Body of pancreas (tissue), 4 donors: ENCODE measurements around the gene BMP6. TPM values are rescaled to one million over a fixed set of nuclear protein-coding genes. Genes with fewer than 3 reads are reported as not detected.

Experiments
- ATAC-seq: fragments of 150-250 bp; one replicate; pipeline ENCODE4 v1.9.1; 2016
- DNase-seq, 4 donors: peaks; one replicate each; pipeline ENCODE4 v3.0.0-alpha.2; 2019
- H3K27ac ChIP-seq, 4 donors: fragments of 200-600 bp; sonication (generic); 1 replicate in 3 of 4; 2 replicates in 1 of 4; pipeline versions ENCODE4 v1.5.1 to v1.6.1; 2016 to 2019; ENCODE audit warnings: mild to moderate bottlenecking in 1 of 4, mixed read lengths in 1 of 4, moderate library complexity in 1 of 4
- H3K27me3 ChIP-seq, 2 donors: fragments of 200-600 bp; sonication (generic); one replicate each; pipeline ENCODE4 v1.6.0; 2016; ENCODE audit warnings: mild to moderate bottlenecking in 1 of 2
- H3K36me3 ChIP-seq, 2 donors: fragments of 200-600 bp; sonication (generic); replicated peaks in 1 of 2; 2 replicates each; pipeline ENCODE4 v1.5.1; 2016; ENCODE audit warnings: low read depth in 2 of 2; ENCODE audit not compliant: insufficient read depth in 1 of 2
- H3K4me1 ChIP-seq: fragments of 200-600 bp; sonication (generic); one replicate; pipeline ENCODE4 v1.6.0; 2016
- H3K4me3 ChIP-seq, 2 donors: fragments of 200-600 bp; sonication (generic); 1 replicate in 1 of 2; 2 replicates in 1 of 2; pipeline ENCODE4 v1.5.1; 2016 to 2019
- H3K9me3 ChIP-seq, 3 donors: fragments of 200-600 bp; sonication (generic); 1 replicate in 2 of 3; 2 replicates in 1 of 3; pipeline ENCODE4 v1.5.1; 2016
- CTCF ChIP-seq, 7 experiments: fragments of 450-650 bp in 4 of 7; fragments of 200-600 bp in 3 of 7; sonication (generic) in 3 of 7; IDR thresholded peaks; one replicate each; pipeline ENCODE4 v1.5.1; 2016 to 2019; ENCODE audit warnings: antibody characterized with exemption in 7 of 7
- POLR2A ChIP-seq, 3 donors: fragments of 450-650 bp; IDR thresholded peaks; one replicate each; pipeline ENCODE4 v1.6.1; 2016; ENCODE audit warnings: antibody characterized with exemption in 3 of 3, mild to moderate bottlenecking in 2 of 3
- WGBS, 2 donors: methylation state at CpG; one replicate each; pipeline ENCODE4 v1.1.5; 2017; 5-methylcytosine and 5-hydroxymethylcytosine counted together
- intact Hi-C: fragments of 100-400 bp; cut with DNase I; formaldehyde crosslinking; loops from one replicate; pipeline ENCODE4 v1.15.1; 2023
- total RNA-seq, 2 donors: library from RNA; depleted of rRNA; stranded (reverse); fragments of >200 nt; gene quantifications; one replicate each; pipeline ENCODE4 v1.1.0, GENCODE V29; 2016

BMP6 gene
- total RNA-seq, 2 donors from 2014 or later: 1.6 to 1.8 TPM

GRCh38 chr6:7776509-7776908, 50.6 kb downstream of the BMP6 start:
- no peaks in the 10 kb centered on the region for H3K4me1 ChIP-seq
- H3K9me3 ChIP-seq: no peaks in the 10 kb centered on the region
- ATAC-seq (no peak), DNase-seq (no peak)
- WGBS, 2 donors: 47 to 52% methylated on average over 2 of the region's 2 CpGs
- H3K36me3 ChIP-seq: no peaks in the 10 kb centered on the region
- intact Hi-C loops: no loop called here
- H3K27me3 ChIP-seq: no peaks in the 10 kb centered on the region
- H3K27ac ChIP-seq: no peak overlapping the region
- TF ChIP-seq CTCF (IDR thresholded peaks at IDR 0.05): no peak
- TF ChIP-seq POLR2A (IDR thresholded peaks at IDR 0.05): no peak
- H3K4me3 ChIP-seq: no peak overlapping the region

GRCh38 chr6:7777074-7777473, 51.2 kb downstream of the BMP6 start:
- H3K4me3 ChIP-seq: no peak overlapping the region
- H3K36me3 ChIP-seq: no peaks in the 10 kb centered on the region
- intact Hi-C loops: no loop called here
- WGBS, 2 donors: 37 to 46% methylated on average over 4 of the region's 4 CpGs
- H3K27ac ChIP-seq: no peak overlapping the region
- no peaks in the 10 kb centered on the region for H3K9me3 ChIP-seq
- no peak for TF ChIP-seq CTCF (IDR thresholded peaks at IDR 0.05)
- no peak for TF ChIP-seq POLR2A (IDR thresholded peaks at IDR 0.05)
- H3K4me1 ChIP-seq: no peaks in the 10 kb centered on the region
- DNase-seq (no peak), ATAC-seq (no peak)
- H3K27me3 ChIP-seq: no peaks in the 10 kb centered on the region

- Histone ChIP-seq H3K4me1 (no peaks in the 10 kb centered on the region), H3K4me3 (no peak overlapping the region), H3K36me3 (no peaks in the 10 kb centered on the region), H3K27me3 (no peaks in the 10 kb centered on the region), H3K9me3 (no peaks in the 10 kb centered on the region), H3K27ac (no peak overlapping the region)
- no peak for ATAC-seq
- 58 to 67% methylated on average over 6 of the region's 6 CpGs for WGBS, 2 donors
- TF ChIP-seq POLR2A (IDR thresholded peaks at IDR 0.05) (no peak), CTCF (IDR thresholded peaks at IDR 0.05) (no peak)
- DNase-seq: no peak
- intact Hi-C loops: no loop called here
These were observed 55.3 kb downstream of the BMP6 start for GRCh38 chr6:7781240-7781639.

GRCh38 chr6:7784248-7784647, 58.3 kb downstream of the BMP6 start:
- 51 to 58% methylated on average over 6 of the region's 6 CpGs for WGBS, 2 donors
- intact Hi-C loops: no loop called here
- ATAC-seq: no peak

More at GRCh38 chr6:7784248-7784647, 58.3 kb downstream of the BMP6 start:
- no peaks in the 10 kb centered on the region for H3K36me3 ChIP-seq
- no peak overlapping the region for H3K4me3 ChIP-seq
- no peaks in the 10 kb centered on the region for H3K4me1 ChIP-seq
- no peak overlapping the region for H3K27ac ChIP-seq
- DNase-seq: no peak
- no peaks in the 10 kb centered on the region for H3K9me3 ChIP-seq
- H3K27me3 ChIP-seq: no peaks in the 10 kb centered on the region
- TF ChIP-seq POLR2A (IDR thresholded peaks at IDR 0.05): no peak
- no peak for TF ChIP-seq CTCF (IDR thresholded peaks at IDR 0.05)
